ENCODE measurements around the gene TBX19. TPM values are rescaled to one million over a fixed set of nuclear protein-coding genes. Genes with fewer than 3 reads are reported as not detected.
A peak's percentile ranks its signal among the peaks of the same experiment; 100 is the strongest.

TBX19 gene
- total and polyA plus RNA-seq, 2 experiments from 2014 or later: 0.57 to 1.9 TPM

DNA sequence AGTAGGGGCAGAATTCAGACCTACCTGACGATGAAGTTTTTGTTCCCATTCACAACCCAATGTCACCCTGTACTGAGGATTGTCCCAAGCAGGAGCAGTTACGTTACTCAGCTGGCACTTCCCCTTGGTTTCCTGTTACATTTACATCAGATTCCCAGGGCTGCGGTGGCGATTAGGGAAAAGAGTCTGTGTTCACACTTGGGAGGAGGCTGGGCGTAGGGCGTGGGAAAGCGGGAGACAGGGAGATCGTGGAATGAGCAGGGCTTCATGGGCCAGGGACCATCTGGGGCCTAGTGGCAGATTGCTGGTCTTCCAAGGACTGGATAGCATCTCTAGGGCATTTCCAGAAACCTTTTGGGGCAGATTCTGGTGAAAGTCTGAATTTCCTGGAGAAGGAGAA is 39.0 kb downstream of the TBX19 start:
- Histone ChIP-seq H3K27ac (no peak overlapping the region), H2AFZ (no peak overlapping the region)
- 79% methylated on average over 8 of the region's 8 CpGs for WGBS (ENCODE audit: low lambda C conversion rate, missing lambda C conversion rate)

GRCh38 chr1:168320149-168320548 is 39.5 kb downstream of the TBX19 start:
- Histone ChIP-seq H3K9me2 (replicated peaks; ENCODE audit: insufficient read depth) (no peaks in the 10 kb centered on the region), H3K79me2 (no peaks in the 10 kb centered on the region), H3K9me3 (ENCODE audit: low read depth) (no peaks in the 10 kb centered on the region), H3K36me3 (replicated peaks; ENCODE audit: insufficient read depth, low read depth) (no peaks in the 10 kb centered on the region), H3K4me2 (no peak overlapping the region), H3K4me1 (ENCODE audit: insufficient read depth) (peaks cover 6% of the 10 kb centered on the region), H2AFZ (no peak overlapping the region), H3K27ac (no peak overlapping the region), H4K20me1 (ENCODE audit: insufficient read depth, poor library complexity, severe bottlenecking) (no peaks in the 10 kb centered on the region), H3K4me3 (no peak overlapping the region), H3K27me3 (no peaks in the 10 kb centered on the region)
- TF ChIP-seq CTCF (IDR thresholded peaks at IDR 0.05; ENCODE audit: poor library complexity) (no peak), EZH2 (IDR thresholded peaks at IDR 0.05; ENCODE audit: borderline replicate concordance) (no peak), EZH2phosphoT487 (IDR thresholded peaks at IDR 0.05; ENCODE audit: low read depth, severe bottlenecking, unreplicated experiment) (no peak)
- DNase-seq (ENCODE audit: low spot score): no peak
- WGBS (ENCODE audit: low lambda C conversion rate, missing lambda C conversion rate): 68% methylated on average over 1 of the region's 1 CpG

More for the DNA sequence above, 39.0 kb downstream of the TBX19 start:
- H3K27me3 ChIP-seq: no peaks in the 10 kb centered on the region
- TF ChIP-seq EZH2phosphoT487 (IDR thresholded peaks at IDR 0.05; ENCODE audit: low read depth, severe bottlenecking, unreplicated experiment) (no peak), EZH2 (IDR thresholded peaks at IDR 0.05; ENCODE audit: borderline replicate concordance) (no peak), CTCF (IDR thresholded peaks at IDR 0.05; ENCODE audit: poor library complexity) (no peak)
- no peak overlapping the region for H3K4me2 ChIP-seq
- H3K4me3 ChIP-seq: no peak overlapping the region
- no peaks in the 10 kb centered on the region for H3K9me2 ChIP-seq (replicated peaks; ENCODE audit: insufficient read depth)
- DNase-seq (ENCODE audit: low spot score): no peak
- no peaks in the 10 kb centered on the region for H3K79me2 ChIP-seq
- H3K4me1 ChIP-seq (ENCODE audit: insufficient read depth): peaks cover 6% of the 10 kb centered on the region
- H3K9me3 ChIP-seq (ENCODE audit: low read depth): no peaks in the 10 kb centered on the region
- no peaks in the 10 kb centered on the region for H4K20me1 ChIP-seq (ENCODE audit: insufficient read depth, poor library complexity, severe bottlenecking)
- no peaks in the 10 kb centered on the region for H3K36me3 ChIP-seq (replicated peaks; ENCODE audit: insufficient read depth, low read depth)

GRCh38 chr1:168320800-168321450 is 40.2 kb downstream of the TBX19 start:
- H3K27ac ChIP-seq: peak overlapping the region; percentile 37

More at GRCh38 chr1:168320800-168321450, 40.2 kb downstream of the TBX19 start:
- H3K9me3 ChIP-seq (ENCODE audit: low read depth): no peaks in the 10 kb centered on the region
- H3K9me2 ChIP-seq (replicated peaks; ENCODE audit: insufficient read depth): no peaks in the 10 kb centered on the region
- no peak overlapping the region for H3K4me2 ChIP-seq
- no peak overlapping the region for H2AFZ ChIP-seq
- H3K27me3 ChIP-seq: no peaks in the 10 kb centered on the region
- H4K20me1 ChIP-seq (ENCODE audit: insufficient read depth, poor library complexity, severe bottlenecking): no peaks in the 10 kb centered on the region
- TF ChIP-seq CTCF (IDR thresholded peaks at IDR 0.05; ENCODE audit: poor library complexity) (no peak), EZH2 (IDR thresholded peaks at IDR 0.05; ENCODE audit: borderline replicate concordance) (no peak), EZH2phosphoT487 (IDR thresholded peaks at IDR 0.05; ENCODE audit: low read depth, severe bottlenecking, unreplicated experiment) (no peak)
- H3K79me2 ChIP-seq: no peaks in the 10 kb centered on the region
- H3K36me3 ChIP-seq (replicated peaks; ENCODE audit: insufficient read depth, low read depth): no peaks in the 10 kb centered on the region
- WGBS (ENCODE audit: low lambda C conversion rate, missing lambda C conversion rate): 47% methylated on average over 5 of the region's 5 CpGs
- no peak overlapping the region for H3K4me3 ChIP-seq
- DNase-seq (ENCODE audit: low spot score): peak; percentile 58
- H3K4me1 ChIP-seq (ENCODE audit: insufficient read depth): peaks cover 6% of the 10 kb centered on the region

All from hepatocyte (in vitro differentiated cells).